ENCODE data around the gene SLC38A10.

- TF ChIP-seq POLR2A (IDR thresholded peaks at IDR 0.05; ENCODE audit: low read length) (no peak), GATA1 (IDR thresholded peaks at IDR 0.05; ENCODE audit: low read depth, low read length) (no peak)
Measured at GRCh38 chr17:81200695-81201580, 94.2 kb downstream of the SLC38A10 start.
